ENCODE data around the gene MTCH1.
"Not testable (repeated sequence)": the region's sequence is repeated elsewhere in the genome, so short reads cannot be mapped to it uniquely, and the experiment has no call there.

The MTCH1 gene

GRCh38 chr6:36949076-36949475, 36.9 kb downstream of the MTCH1 start:
- not testable (repeated sequence) for DNase-seq

DNA sequence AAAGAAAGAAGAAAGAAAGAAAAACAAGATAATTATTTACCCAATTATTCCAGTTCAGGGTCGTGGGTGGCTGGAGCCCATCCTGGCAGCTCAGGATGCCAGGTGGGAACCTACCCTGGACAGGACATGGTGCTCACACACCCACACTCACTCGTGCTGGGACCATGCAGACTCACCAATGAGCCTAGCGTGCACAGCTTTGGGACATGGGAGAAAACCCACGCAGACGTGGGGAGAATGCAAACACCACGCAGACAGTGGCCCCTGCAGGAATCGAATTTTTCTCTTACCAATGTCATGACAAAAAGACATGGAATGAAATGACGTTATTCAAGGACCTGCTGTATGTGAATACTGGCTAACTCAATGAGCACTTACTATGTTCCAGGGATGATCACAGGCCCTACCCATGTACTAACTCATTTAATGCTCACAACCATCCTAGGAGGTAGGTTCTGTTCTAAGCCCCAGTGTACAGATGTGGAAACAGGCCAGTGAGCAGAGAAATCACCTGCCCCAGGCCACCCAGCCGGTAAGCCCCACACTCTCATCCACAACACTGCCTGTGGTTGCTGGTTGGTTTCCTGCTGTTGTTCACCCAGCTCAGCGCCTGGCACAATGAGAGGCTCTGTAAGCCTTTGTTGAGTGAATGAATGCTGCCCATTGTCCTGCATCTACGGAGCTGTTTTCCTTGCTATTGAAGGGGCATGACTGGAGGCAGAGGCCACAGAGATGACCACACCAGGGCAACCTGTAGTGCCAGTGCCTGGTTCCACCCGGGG, 38.2 kb downstream of the MTCH1 start:
- DNase-seq, result no peak

GRCh38 chr6:36946526-36946925, 39.5 kb downstream of the MTCH1 start:
- no peak for DNase-seq

DNA sequence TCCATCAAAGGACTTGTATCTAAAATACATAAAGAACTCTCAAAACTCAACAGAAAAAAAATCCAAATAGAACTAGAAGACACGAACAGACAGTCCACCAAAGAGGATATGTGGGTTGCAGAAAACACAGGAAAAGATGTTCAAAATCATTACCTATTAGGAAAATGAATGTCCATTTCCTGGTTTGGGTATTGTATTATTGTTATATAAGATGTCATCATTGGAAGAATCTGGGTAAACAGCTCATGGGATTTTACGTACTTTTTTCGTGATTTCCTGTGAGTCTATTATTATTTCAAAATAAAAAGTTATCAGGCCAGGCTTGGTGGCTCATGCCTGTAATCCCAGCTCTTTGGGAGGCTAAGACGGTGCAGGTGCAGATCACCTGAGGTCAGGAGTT, 40.7 kb downstream of the MTCH1 start:
- DNase-seq, result no peak

GRCh38 chr6:36944650-36945049, 41.3 kb downstream of the MTCH1 start:
- no peak for DNase-seq

DNA sequence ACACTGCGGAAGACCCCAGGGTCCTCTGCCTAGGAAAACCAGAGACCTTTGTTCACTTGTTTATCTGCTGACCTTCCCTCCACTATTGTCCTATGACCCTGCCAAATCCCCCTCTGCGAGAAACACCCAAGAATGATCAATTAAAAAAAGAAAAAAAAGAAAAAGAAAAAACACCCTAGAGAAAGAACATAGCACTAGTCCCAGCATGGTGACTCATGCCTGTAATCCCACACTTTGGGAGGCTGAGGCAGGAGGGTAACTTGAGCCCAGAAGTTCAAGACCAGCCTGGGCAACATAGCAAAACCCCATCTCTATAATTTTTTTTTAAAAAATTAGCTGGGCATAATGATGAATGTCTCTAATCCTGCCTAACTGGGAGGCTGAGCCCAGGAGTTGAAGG, 43.7 kb downstream of the MTCH1 start:
- not testable (repeated sequence) for DNase-seq

- not testable (repeated sequence) for DNase-seq
These were observed 44.4 kb downstream of the MTCH1 start for GRCh38 chr6:36941561-36941960.

DNA sequence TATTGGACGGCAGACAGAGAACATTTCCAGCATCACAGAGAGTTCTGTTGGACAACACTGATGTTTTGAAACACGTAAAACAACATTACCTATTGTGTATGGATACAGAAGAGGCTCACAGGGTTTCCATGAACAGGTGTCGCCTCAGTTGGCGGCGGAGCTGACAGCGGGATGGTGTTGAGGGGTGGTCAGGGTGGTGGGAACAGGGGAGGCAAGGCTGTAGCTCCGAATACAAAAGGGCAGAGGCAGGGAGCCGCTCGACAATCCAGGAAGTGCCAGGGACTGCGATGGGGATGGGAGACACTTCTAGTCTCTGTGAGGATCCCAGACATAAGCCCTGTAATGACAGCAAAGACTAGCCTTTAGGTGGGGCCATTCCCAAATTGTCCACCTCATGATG, 46.0 kb downstream of the MTCH1 start:
- no peak for DNase-seq

DNA sequence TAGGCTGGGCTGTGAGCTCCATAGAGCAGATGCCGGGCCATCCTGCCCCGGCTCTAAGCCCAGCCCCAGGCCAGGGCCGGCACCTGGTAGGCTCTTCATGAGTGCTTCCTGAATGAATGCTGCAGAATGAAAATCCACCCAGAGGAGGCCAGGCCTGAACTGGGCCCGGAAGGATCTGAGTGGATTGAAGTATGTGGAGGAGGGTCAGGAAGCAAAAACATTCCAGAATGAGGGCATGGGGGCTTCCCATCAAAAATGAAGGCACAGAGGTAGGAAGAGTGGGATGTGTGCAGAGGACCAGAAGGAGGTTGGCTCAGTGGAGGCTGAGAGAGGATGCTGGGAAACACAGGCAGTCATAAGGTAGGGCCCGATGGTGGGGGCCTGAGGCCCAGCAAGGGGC, 47.0 kb downstream of the MTCH1 start:
- not testable (repeated sequence) for DNase-seq

DNA sequence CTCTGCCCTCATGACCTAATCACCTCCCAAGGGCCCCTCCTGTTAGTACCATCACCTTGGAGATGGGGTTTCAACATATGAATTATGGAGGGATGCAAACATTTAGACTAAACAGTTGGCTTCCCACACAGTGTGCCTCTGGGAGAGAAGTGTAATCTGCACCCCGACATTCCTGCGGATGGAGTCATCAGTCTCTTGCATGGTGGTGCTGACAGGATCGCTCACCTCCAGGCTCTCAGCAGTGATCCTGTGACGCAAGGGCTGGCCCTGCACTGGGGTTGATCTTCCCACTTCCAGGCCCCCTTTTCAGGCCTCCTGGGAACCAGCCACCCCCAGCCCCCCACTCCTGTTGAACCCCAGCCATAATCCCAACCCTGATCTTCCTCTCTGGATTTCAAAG, 47.5 kb downstream of the MTCH1 start:
- DNase-seq, result no peak

DNA sequence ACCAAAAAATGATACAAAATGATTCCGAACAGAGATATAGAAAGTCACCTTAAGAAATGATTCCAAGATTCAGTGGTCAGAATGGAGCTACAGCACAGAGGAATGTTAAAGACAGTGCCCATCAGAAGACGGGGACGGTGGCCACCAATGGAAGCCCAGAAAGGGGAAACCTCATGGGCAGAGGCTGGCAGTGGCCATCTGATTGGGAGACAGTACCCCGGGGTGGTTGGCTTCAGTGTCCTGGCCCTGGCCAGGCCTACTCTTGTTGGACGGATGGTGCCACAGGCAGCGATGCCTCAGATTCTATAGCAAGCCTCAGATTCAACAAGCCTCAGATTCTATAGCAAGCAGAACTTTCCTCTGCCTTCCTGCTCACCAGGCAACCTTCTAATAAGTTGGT, 48.1 kb downstream of the MTCH1 start:
- no peak for DNase-seq

DNA sequence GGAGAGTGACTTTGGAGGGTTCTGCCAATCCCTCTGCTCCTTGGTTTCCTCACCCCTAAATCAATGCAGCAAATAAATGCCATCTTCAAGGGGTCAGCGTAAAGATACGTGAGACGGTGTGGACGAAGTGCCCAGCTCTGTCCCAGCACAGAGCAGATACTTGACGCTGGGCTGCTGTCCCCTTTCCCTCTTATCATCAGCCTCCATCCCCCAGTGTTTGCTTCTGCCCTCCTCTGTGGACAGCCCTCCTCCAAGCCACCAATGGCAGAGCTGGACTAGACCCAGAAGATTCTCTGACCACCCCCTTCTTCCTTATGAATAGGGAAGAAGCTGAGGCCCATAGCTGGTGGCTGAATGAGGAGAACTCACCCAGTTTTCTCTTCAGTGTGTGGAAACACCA, 49.2 kb downstream of the MTCH1 start:
- no peak for DNase-seq

DNA sequence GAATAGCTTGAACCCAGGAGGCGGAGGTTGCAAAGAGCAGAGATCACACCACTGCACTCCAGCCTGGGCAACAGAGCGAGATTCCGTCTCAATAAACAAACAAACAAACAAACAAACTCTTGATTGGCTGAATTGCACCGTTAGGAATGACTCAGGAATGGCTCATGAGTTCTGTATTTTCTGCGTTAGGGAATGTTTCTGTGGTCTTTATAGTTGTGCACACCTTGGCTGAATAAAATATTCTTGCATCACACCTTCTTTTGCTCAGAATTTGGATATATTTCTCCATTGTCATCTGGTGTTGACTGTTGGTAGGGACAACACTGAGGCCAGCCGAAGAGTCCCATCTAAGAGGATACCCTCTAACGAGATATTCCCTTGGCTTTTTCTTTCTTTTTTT, 51.1 kb downstream of the MTCH1 start:
- no peak for DNase-seq

DNA sequence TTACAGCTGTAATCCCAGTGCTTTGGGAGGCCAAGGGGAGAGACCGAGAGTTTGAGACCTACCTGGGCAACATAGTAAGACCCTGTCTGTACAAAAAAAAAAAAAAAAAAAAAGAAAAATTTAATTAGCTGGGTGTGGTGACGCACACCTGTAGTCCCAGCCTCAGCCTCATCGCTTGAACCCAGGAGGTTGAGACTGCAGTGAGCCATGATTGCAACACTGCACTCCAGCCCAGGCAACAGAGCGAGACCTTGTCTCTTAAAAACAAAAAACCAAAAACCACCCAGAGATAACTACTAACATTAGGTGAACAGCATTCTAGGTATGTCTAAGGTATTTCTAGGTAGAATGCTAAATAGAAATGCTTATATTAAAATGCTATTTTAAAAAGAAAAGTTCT, 52.5 kb downstream of the MTCH1 start:
- no peak for DNase-seq

DNA sequence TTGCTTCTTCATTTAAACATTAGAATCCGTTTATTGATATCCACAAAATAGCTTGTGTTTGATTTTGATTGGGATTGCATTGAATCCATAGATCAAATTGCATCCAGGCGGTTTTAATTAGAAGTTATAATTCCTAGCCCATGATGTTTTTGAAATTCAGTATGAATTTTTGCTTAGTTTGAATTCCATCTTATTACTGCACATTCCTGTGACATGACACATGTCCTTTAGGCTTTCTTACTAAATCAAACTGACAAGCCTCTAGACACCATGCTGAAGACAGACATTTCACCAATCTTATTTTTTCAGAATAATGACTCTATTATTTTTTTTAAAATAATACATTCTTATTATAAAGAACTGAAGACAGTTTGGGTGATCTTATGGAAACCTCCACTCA, 52.9 kb downstream of the MTCH1 start:
- DNase-seq, result no peak

DNA sequence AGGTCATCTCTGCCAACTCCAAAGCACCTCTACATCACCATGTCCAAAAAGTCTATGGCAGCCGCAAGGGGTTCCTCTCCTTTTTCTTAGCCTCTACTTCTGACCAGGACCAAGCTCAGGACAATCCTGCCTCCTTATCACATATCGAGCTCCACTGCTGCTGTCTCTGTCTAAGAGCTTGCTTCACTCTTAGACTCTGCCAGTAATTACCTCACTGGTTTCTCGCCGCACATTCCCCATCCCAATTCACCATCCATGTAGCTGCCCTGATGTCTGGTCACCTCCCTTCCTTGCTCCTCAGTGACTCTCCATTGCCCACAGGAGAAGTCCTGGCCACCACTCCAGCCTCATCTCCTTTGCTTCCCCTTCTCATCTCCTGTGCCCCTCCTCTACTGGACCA, 55.5 kb downstream of the MTCH1 start:
- no peak for DNase-seq

DNA sequence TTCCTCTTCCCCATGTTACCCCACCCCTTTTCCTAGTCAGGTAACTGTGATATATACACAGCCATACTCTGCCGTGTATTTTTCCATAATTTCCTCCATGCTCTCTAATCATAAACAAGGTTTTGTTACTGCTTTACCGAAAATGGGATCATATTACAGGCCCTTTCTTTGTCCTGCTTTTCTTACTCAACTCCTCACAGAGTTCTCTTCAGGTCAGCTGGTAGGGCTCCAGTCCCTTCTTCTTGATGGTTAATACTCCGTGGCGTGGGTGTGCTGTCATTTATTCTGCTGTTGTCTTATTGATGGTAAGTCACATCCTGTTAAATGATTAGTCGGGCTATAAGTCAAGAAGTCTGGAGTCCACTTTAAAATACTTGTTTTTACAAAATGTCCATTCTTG, 56.4 kb downstream of the MTCH1 start:
- no peak for DNase-seq

GRCh38 chr6:36929152-36929551, 56.8 kb downstream of the MTCH1 start:
- DNase-seq, result no peak

GRCh38 chr6:36928547-36928918, 57.5 kb downstream of the MTCH1 start:
- peak; percentile 8 to 41 for DNase-seq

DNA sequence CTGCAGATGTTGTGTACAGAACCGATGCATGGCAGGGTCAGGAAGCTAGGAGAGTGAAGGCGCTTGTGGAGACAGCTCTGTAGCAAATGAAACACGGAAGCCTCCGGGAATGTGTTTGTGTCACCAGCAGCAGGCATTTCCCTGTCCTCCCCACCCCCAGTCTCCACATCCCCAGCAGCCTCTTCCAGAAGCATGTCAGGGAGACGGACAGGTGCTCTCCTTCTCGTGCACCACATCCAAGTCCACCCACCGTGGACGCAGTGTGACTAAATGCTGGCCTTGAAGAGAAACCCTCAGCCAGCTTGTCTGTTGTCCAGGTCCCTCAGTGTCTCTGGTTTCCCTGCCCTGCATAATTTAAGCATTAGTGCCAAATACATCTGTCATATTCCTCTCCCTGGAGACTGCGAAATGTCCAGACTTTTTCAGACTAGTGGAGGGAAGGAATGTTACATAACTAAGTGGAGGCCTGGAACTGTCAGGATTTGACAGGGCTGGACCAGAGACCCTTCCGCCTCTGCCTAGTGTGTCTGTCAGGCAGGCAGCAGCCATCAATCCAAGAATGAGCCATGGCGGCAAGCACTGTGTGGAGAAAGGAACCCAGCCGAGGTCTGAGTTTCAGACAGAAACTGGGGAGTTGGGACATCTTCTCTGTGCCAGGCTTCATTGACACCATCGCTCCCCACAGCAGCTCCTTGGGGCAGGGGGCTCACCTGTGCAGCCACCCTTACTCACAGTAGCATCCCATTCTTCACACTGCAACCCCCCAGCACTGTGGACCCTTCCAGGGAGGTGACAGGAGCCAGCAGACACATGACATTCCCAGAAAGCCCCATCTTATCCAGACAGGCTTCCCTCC, 58.1 kb downstream of the MTCH1 start:
- DNase-seq, result no peak

- no peak for DNase-seq
These were observed 59.1 kb downstream of the MTCH1 start for GRCh38 chr6:36926708-36927513.

GRCh38 chr6:36925809-36926208, 60.2 kb downstream of the MTCH1 start:
- DNase-seq, result no peak

GRCh38 chr6:36924778-36925374, 61.1 kb downstream of the MTCH1 start:
- DNase-seq, result no peak
